Osteoblast (primary cell): ENCODE data around the gene BDKRB1. TPM values are rescaled to one million over a fixed set of nuclear protein-coding genes. Genes with fewer than 3 reads are reported as not detected.

Experiments used
- DNase-seq: peaks from one replicate; pipeline ENCODE4 v3.0.0; 2011; ENCODE audit warnings: low spot score, mixed read lengths; ENCODE audit not compliant: insufficient read length; ENCODE audit errors: missing footprints
- H2AFZ ChIP-seq: 2 replicates; pipeline ENCODE4 v1.6.0; 2011; ENCODE audit warnings: mild to moderate bottlenecking, low read length
- H3K27ac ChIP-seq: 2 replicates; pipeline ENCODE4 v1.5.1; 2011; ENCODE audit warnings: mild to moderate bottlenecking, low read depth, low read length, moderate library complexity
- H3K27me3 ChIP-seq: 2 replicates; pipeline ENCODE4 v1.6.0; 2012; ENCODE audit warnings: mild to moderate bottlenecking, control low read depth, inconsistent platforms, low read length, moderate library complexity; ENCODE audit not compliant: insufficient read depth
- H3K36me3 ChIP-seq: 2 replicates; pipeline ENCODE4 v1.5.1; 2011; ENCODE audit warnings: mild to moderate bottlenecking, low read length, control low read depth, moderate library complexity; ENCODE audit not compliant: insufficient read depth
- H3K4me1 ChIP-seq: 2 replicates; pipeline ENCODE4 v1.5.1; 2011; ENCODE audit warnings: mild to moderate bottlenecking, low read length, control low read depth, moderate library complexity; ENCODE audit not compliant: insufficient read depth
- H3K4me2 ChIP-seq: 2 replicates; pipeline ENCODE4 v1.6.0; 2011; ENCODE audit warnings: mild to moderate bottlenecking, low read length; ENCODE audit not compliant: insufficient read depth
- H3K4me3 ChIP-seq: fragments of 200-600 bp; sonication (generic); 3 replicates; pipeline ENCODE4 v1.5.1; 2012; ENCODE audit warnings: mild to moderate bottlenecking, low read length, inconsistent platforms; ENCODE audit not compliant: insufficient read depth
- H3K79me2 ChIP-seq: 2 replicates; pipeline ENCODE4 v1.6.0; 2012; ENCODE audit warnings: mild to moderate bottlenecking, low read length, control low read depth, inconsistent platforms; ENCODE audit not compliant: insufficient read depth
- H3K9me3 ChIP-seq: 2 replicates; pipeline ENCODE4 v1.5.1; 2011; ENCODE audit warnings: low read depth, low read length, control low read depth
- H4K20me1 ChIP-seq: 2 replicates; pipeline ENCODE4 v1.6.0; 2012; ENCODE audit warnings: mild to moderate bottlenecking, low read length, control low read depth; ENCODE audit not compliant: insufficient read depth
- total RNA-seq: library from RNA; depleted of rRNA; stranded (reverse); fragments of >200 nt; gene quantifications from 2 replicates; pipeline ENCODE4 v1.2.3, GENCODE V29; 2012
- TF ChIP-seq, protein P1 (sequence below): IDR thresholded peaks from 2 replicates; pipeline ENCODE4 v1.5.1; 2011; ENCODE audit warnings: mild to moderate bottlenecking, low read depth, low read length, moderate library complexity; ENCODE audit errors: extremely low read depth

BDKRB1 gene
- total RNA-seq, 1 donor, result 0.72 TPM

DNA sequence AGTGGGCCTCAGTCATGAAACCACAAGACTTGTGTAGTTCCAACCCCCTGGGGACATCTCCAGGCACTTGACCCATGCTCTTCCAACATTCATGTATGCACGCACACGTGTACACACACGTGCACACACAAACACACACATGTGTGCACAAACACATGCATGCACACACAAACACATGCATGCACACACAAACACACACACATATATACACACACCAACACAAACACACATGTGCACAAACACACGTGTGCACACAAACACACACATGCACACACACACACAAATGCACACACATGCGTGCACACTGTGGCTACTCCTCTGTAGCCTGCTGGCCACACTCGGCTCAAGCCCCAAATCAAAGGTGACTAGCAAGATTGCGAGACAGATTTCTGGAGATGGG is 28.6 kb upstream of the BDKRB1 start:
- no peak for DNase-seq

DNA sequence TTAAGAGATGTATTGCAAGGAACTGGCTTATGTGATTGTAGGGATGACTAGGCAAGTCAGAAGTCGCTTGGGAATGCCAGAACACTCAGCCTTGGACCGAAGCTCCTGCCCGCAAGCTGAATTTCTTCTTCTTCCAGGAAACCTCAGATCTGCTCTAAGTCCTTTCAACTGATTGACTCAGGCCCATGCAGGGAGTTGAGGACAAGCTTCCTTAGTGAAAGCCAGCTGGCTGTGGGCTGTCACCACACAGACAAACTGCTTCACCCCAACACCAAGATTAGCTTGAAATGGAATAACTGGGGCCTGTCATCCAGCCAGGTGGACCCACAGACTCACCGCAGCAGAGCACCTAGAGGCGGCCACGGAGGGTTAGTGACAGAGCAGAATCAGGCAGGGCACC is 26.7 kb upstream of the BDKRB1 start:
- H3K79me2 ChIP-seq, result no peaks in the 10 kb centered on the region
- H3K4me1 ChIP-seq, result peaks cover 9% of the 10 kb centered on the region
- no peak overlapping the region for H3K27ac ChIP-seq
- H3K27me3 ChIP-seq, result no peaks in the 10 kb centered on the region
- no peaks in the 10 kb centered on the region for H3K9me3 ChIP-seq
- H3K4me3 ChIP-seq, result no peak overlapping the region
- DNase-seq, result no peak
- TF ChIP-seq, protein P1, sequence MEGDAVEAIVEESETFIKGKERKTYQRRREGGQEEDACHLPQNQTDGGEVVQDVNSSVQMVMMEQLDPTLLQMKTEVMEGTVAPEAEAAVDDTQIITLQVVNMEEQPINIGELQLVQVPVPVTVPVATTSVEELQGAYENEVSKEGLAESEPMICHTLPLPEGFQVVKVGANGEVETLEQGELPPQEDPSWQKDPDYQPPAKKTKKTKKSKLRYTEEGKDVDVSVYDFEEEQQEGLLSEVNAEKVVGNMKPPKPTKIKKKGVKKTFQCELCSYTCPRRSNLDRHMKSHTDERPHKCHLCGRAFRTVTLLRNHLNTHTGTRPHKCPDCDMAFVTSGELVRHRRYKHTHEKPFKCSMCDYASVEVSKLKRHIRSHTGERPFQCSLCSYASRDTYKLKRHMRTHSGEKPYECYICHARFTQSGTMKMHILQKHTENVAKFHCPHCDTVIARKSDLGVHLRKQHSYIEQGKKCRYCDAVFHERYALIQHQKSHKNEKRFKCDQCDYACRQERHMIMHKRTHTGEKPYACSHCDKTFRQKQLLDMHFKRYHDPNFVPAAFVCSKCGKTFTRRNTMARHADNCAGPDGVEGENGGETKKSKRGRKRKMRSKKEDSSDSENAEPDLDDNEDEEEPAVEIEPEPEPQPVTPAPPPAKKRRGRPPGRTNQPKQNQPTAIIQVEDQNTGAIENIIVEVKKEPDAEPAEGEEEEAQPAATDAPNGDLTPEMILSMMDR, result no peak
- H2AFZ ChIP-seq, result no peak overlapping the region
- no peak overlapping the region for H3K4me2 ChIP-seq
- no peaks in the 10 kb centered on the region for H3K36me3 ChIP-seq
- peaks cover 2% of the 10 kb centered on the region for H4K20me1 ChIP-seq

More for the DNA sequence above, 28.6 kb upstream of the BDKRB1 start:
- Histone ChIP-seq H3K9me3 (no peaks in the 10 kb centered on the region), H4K20me1 (peaks cover 2% of the 10 kb centered on the region), H3K27ac (no peak overlapping the region), H3K4me2 (no peak overlapping the region), H3K79me2 (no peaks in the 10 kb centered on the region), H3K27me3 (no peaks in the 10 kb centered on the region), H3K4me3 (no peak overlapping the region), H3K4me1 (peaks cover 9% of the 10 kb centered on the region), H3K36me3 (no peaks in the 10 kb centered on the region), H2AFZ (no peak overlapping the region)
- TF ChIP-seq, protein P1, result no peak

DNA sequence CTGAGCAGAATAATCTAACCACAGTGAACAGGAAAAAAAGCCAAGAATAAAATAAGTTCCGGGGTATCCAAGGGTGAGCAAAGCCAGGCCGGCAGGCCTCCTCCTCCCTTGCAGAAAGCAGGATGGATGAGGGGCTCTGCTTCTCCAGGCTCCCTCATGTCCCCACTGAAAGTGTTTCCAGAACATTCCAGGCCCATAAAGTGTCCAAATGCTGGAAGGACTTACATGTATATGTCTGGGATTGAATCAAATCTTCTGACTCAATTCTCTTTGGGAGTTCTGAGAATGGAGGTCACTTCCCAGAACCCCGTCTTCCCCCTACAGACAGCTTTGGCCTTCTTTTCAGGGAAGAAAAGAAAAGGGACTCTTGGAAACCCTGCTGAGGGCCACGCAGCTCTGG is 25.0 kb upstream of the BDKRB1 start:
- no peaks in the 10 kb centered on the region for H3K79me2 ChIP-seq
- peaks cover 2% of the 10 kb centered on the region for H4K20me1 ChIP-seq
- H3K27me3 ChIP-seq, result no peaks in the 10 kb centered on the region
- no peak for DNase-seq
- H3K9me3 ChIP-seq, result no peaks in the 10 kb centered on the region
- no peak overlapping the region for H3K4me2 ChIP-seq
- peaks cover 6% of the 10 kb centered on the region for H3K4me1 ChIP-seq
- H3K27ac ChIP-seq, result no peak overlapping the region
- no peaks in the 10 kb centered on the region for H3K36me3 ChIP-seq
- no peak overlapping the region for H3K4me3 ChIP-seq
- TF ChIP-seq, protein P1, result no peak
- H2AFZ ChIP-seq, result peak overlapping the region; percentile 9

DNA sequence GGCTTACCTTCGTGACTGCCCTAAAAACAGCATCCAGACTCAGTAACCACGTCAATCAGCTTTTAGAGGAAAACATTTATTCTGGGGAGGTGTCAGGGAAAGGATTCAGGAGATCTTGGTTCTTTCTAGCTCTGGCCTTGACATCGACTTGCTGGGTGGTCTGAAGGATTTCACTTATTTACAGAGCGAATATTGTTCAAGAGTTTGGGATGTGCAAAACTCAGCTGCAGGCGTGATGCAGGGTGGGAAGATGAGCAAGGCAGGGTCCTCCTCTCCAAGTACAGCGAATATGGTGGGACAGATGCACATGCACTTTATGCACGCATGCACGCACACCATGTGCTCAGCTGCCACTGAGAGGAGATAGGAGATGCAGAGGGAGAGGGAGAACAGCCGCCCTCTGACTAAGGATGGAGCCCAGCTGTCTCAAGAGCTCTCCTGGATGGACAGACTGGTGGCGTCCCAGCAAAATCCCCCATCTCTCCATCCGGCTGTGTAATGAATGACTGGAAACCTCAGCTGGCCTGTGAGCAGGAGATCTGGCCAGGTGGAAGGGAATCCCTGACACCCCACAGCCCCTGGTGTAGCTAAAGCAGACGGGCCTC is 24.4 kb upstream of the BDKRB1 start:
- no peak overlapping the region for H3K4me3 ChIP-seq
- no peak overlapping the region for H3K4me2 ChIP-seq
- no peak for DNase-seq
- H3K27me3 ChIP-seq, result no peaks in the 10 kb centered on the region
- H2AFZ ChIP-seq, result no peak overlapping the region
- peaks cover 2% of the 10 kb centered on the region for H4K20me1 ChIP-seq
- no peak overlapping the region for H3K27ac ChIP-seq
- peaks cover 5% of the 10 kb centered on the region for H3K4me1 ChIP-seq
- TF ChIP-seq, protein P1, result no peak
- no peaks in the 10 kb centered on the region for H3K9me3 ChIP-seq
- H3K79me2 ChIP-seq, result no peaks in the 10 kb centered on the region
- no peaks in the 10 kb centered on the region for H3K36me3 ChIP-seq
